CD4-positive, CD25-positive, alpha-beta regulatory T cell (primary cell): ENCODE results near the gene ARPC5. TPM values are rescaled to one million over a fixed set of nuclear protein-coding genes. Genes with fewer than 3 reads are reported as not detected.

Experiments
- ATAC-seq, 2 donors: fragments of 150-1000 bp; cut with Tn5 transposase; one replicate each; pipeline ENCODE4 v1.10.0; 2021; ENCODE audit warnings: low read depth in 2 of 2, moderate number of reproducible peaks in 2 of 2, moderate library complexity in 1 of 2
- DNase-seq, 3 donors: peaks; one replicate each; pipeline versions ENCODE4 v3.0.0 to v3.0.0-alpha.2; 2012 to 2022; ENCODE audit warnings: mixed read lengths in 1 of 3
- H3K27ac ChIP-seq: one replicate; pipeline ENCODE4 v1.7.0; 2013; ENCODE audit warnings: mild to moderate bottlenecking, low read length; ENCODE audit not compliant: insufficient read depth, poor library complexity, severe bottlenecking
- H3K27me3 ChIP-seq: one replicate; pipeline ENCODE4 v1.7.0; 2013; ENCODE audit warnings: low read length; ENCODE audit not compliant: control insufficient read depth, insufficient read depth
- H3K36me3 ChIP-seq: one replicate; pipeline ENCODE4 v1.7.0; 2013; ENCODE audit warnings: mild to moderate bottlenecking, low read length, moderate library complexity; ENCODE audit not compliant: control insufficient read depth, insufficient read depth
- H3K4me1 ChIP-seq: 2 replicates; pipeline ENCODE4 v1.7.0; 2013; ENCODE audit warnings: mild to moderate bottlenecking, low read length; ENCODE audit not compliant: insufficient read depth, control insufficient read depth, poor library complexity, severe bottlenecking
- H3K4me3 ChIP-seq: one replicate; pipeline ENCODE4 v1.7.0; 2013; ENCODE audit warnings: low read depth, mild to moderate bottlenecking, low read length, moderate library complexity
- H3K9me3 ChIP-seq, 2 experiments: 1 replicate in 1 of 2; 2 replicates in 1 of 2; pipeline ENCODE4 v1.7.0; 2013; ENCODE audit warnings: low read length in 2 of 2, mild to moderate bottlenecking in 1 of 2, moderate library complexity in 1 of 2; ENCODE audit not compliant: control insufficient read depth in 2 of 2
- H3K27ac Mint-ChIP-seq, 3 donors: one replicate each; pipeline ENCODE4 v1.8.0; 2020 to 2022; ENCODE audit warnings: mild to moderate bottlenecking in 3 of 3, mixed read lengths in 3 of 3, moderate library complexity in 2 of 3
- H3K27me3 Mint-ChIP-seq: one replicate; pipeline ENCODE4 v1.8.0; 2022; ENCODE audit warnings: mild to moderate bottlenecking, mixed read lengths
- H3K36me3 Mint-ChIP-seq: one replicate; pipeline ENCODE4 v1.8.0; 2020; ENCODE audit warnings: mixed read lengths
- H3K4me1 Mint-ChIP-seq, 4 donors: one replicate each; pipeline ENCODE4 v1.8.0; 2020 to 2022; ENCODE audit warnings: mixed read lengths in 4 of 4, mild to moderate bottlenecking in 1 of 4
- H3K4me3 Mint-ChIP-seq, 4 donors: one replicate each; pipeline ENCODE4 v1.8.0; 2020 to 2022; ENCODE audit warnings: mild to moderate bottlenecking in 4 of 4, mixed read lengths in 4 of 4, moderate library complexity in 3 of 4
- H3K9me3 Mint-ChIP-seq, 7 donors: one replicate each; pipeline ENCODE4 v1.8.0; 2020 to 2022; ENCODE audit warnings: mixed read lengths in 7 of 7, mild to moderate bottlenecking in 3 of 7, moderate library complexity in 2 of 7
- polyA plus RNA-seq, 4 donors: library from polyadenylated mRNA; unstranded; fragments of 300-500 nt; fragmentation: Illumina TruSeq; gene quantifications; one replicate each; pipeline ENCODE4 v1.2.3, GENCODE V29; 2021
- total RNA-seq: library from RNA; stranded (reverse); gene quantifications from one replicate; pipeline ENCODE4 v1.2.3, GENCODE V29; 2022

ARPC5 gene
- total and polyA plus RNA-seq, 5 donors from 2014 or later = 76.3 to 541 (median 387) TPM

DNA sequence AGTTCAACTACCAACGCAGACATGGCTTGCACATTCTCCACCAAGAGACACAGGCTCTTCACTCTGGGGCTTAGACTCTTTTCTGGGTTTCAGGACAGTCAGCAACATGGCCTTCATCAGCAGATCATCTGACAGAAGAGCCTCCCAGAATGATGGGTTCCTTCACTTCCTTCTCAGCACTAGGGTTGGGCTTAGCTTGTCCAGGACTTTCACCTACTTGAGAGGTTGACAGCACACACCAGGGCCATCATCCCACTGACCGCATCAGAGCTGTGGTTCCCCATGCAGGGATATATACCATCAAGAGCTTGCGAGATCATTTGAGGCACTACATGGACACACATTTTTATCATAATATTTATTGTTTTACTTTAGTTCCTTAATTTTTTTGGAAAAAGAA is 34.9 kb downstream of the ARPC5 start:
- Histone ChIP-seq H3K36me3 (no peaks in the 10 kb centered on the region), H3K4me1 (no peaks in the 10 kb centered on the region), H3K4me3 (no peak overlapping the region), H3K27ac (no peak overlapping the region), H3K27me3 (no peaks in the 10 kb centered on the region), H3K9me3 (no peaks in the 10 kb centered on the region)
- Mint-ChIP-seq H3K27me3 (peaks cover 34% of the 10 kb centered on the region), H3K27ac (no peak overlapping the region), H3K9me3 (no peaks in the 10 kb centered on the region), H3K4me3 (no peak overlapping the region), H3K4me1 (no peaks in the 10 kb centered on the region), H3K36me3 (no peaks in the 10 kb centered on the region)
- DNase-seq (no peak), ATAC-seq (no peak)

- Mint-ChIP-seq H3K9me3 (no peaks in the 10 kb centered on the region), H3K4me3 (no peak overlapping the region), H3K36me3 (no peaks in the 10 kb centered on the region), H3K27me3 (peaks cover 30% of the 10 kb centered on the region), H3K27ac (no peak overlapping the region), H3K4me1 (no peaks in the 10 kb centered on the region)
- DNase-seq = peak in 1 of 3 donors; percentile 6
- H3K4me3 ChIP-seq = no peak overlapping the region
- no peaks in the 10 kb centered on the region for H3K9me3 ChIP-seq
- H3K36me3 ChIP-seq = no peaks in the 10 kb centered on the region
- no peak for ATAC-seq
- H3K27ac ChIP-seq = no peak overlapping the region
- no peaks in the 10 kb centered on the region for H3K27me3 ChIP-seq
- H3K4me1 ChIP-seq = no peaks in the 10 kb centered on the region
These were observed 35.4 kb downstream of the ARPC5 start for GRCh38 chr1:183600136-183600535.

DNA sequence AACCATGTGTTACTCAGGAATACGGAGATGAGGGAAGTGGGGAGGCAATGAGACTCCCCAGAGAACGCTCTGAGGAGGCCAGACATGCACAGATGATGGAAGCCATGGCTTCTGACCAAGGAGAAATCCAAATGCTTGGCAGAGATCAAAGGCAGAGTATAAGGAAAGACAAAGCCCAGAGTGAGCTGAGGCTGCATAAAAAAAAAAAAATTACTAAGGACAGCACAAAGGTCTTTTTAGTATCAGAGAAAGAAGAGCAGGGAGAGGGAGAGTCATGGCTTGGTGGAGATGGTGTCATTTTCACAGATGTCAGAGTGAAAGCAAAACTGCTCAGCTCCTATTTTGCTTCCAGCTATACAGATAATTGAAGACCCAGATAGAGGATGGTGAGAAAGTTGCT is 37.2 kb downstream of the ARPC5 start:
- DNase-seq (peak in 1 of 3 donors; percentile 34), ATAC-seq (no peak)
- Histone ChIP-seq H3K27me3 (no peaks in the 10 kb centered on the region), H3K27ac (no peak overlapping the region), H3K9me3 (no peaks in the 10 kb centered on the region), H3K36me3 (no peaks in the 10 kb centered on the region), H3K4me1 (no peaks in the 10 kb centered on the region), H3K4me3 (no peak overlapping the region)
- H3K27me3 Mint-ChIP-seq = peaks cover 25% of the 10 kb centered on the region
- H3K27ac Mint-ChIP-seq = no peak overlapping the region
- no peaks in the 10 kb centered on the region for H3K9me3 Mint-ChIP-seq
- H3K4me1 Mint-ChIP-seq = no peaks in the 10 kb centered on the region
- H3K36me3 Mint-ChIP-seq = no peaks in the 10 kb centered on the region
- H3K4me3 Mint-ChIP-seq = no peak overlapping the region

DNA sequence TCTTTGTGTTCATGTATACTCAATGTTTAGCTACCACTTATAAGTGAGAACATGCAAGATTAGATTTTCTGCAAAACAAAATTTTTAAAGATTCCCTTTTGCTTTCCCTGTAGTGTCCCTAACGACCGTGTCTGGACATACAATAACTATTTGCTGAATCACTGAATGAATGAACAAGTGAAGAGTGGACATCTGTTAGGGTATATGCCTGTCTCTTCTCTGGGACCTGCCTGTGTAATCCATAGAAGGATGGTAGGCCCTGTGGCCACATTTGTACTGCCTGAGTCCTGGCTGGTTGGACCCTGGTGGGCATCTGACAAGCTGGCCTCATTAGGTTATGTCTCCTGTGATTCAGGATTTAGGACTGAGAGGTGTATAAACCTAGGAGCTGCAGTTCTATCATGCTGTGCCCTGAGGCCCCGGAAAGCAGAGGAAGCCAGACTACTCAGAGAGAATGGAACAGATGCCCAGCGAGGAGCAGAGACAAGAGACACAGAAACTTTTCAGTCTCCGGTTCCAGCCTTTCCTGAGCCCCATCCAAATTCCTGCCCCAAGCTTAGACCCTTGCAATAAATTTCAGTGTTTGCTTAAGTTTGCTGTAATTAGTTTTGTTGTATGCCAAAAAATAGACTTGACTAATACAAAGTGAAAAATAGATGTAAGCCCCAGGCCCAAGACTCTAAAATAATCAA is 37.8 kb downstream of the ARPC5 start:
- Mint-ChIP-seq H3K4me3 (no peak overlapping the region), H3K27ac (no peak overlapping the region)
- H3K27ac ChIP-seq = no peak overlapping the region

DNA sequence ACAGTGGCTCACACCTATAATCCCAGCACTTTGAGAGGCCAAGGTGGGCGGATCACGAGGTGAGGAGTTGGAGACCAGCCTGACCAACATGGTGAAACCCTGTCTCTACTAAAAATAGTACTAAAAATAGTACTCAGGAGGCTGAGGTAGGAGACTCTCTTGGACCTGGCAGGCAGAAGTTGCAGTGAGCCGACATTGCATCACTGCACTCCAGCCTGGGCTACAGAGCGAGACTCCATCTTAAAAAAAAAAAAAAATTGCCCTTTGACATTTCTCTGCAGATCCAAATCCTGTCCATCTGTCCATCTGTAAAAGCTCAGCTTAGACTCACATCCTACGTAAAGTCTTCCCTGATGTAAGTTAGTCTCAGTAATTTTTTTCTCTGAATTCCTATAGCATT is 39.1 kb downstream of the ARPC5 start:
- no peaks in the 10 kb centered on the region for H3K27me3 ChIP-seq
- no peak overlapping the region for H3K27ac ChIP-seq
- no peak overlapping the region for H3K27ac Mint-ChIP-seq
- H3K4me1 ChIP-seq = no peaks in the 10 kb centered on the region
- H3K9me3 ChIP-seq = no peaks in the 10 kb centered on the region
- no peaks in the 10 kb centered on the region for H3K4me1 Mint-ChIP-seq
- H3K36me3 ChIP-seq = no peaks in the 10 kb centered on the region
- no peak overlapping the region for H3K4me3 Mint-ChIP-seq
- no peaks in the 10 kb centered on the region for H3K36me3 Mint-ChIP-seq
- no peaks in the 10 kb centered on the region for H3K9me3 Mint-ChIP-seq
- ATAC-seq (no peak), DNase-seq (no peak)
- H3K27me3 Mint-ChIP-seq = peaks cover 9% of the 10 kb centered on the region
- H3K4me3 ChIP-seq = no peak overlapping the region

More for the DNA sequence above, 37.8 kb downstream of the ARPC5 start:
- DNase-seq (no peak), ATAC-seq (no peak)
- H3K4me1 ChIP-seq = no peaks in the 10 kb centered on the region
- Mint-ChIP-seq H3K9me3 (no peaks in the 10 kb centered on the region), H3K27me3 (peaks cover 19% of the 10 kb centered on the region), H3K36me3 (no peaks in the 10 kb centered on the region), H3K4me1 (no peaks in the 10 kb centered on the region)
- H3K4me3 ChIP-seq = no peak overlapping the region
- no peaks in the 10 kb centered on the region for H3K36me3 ChIP-seq
- no peaks in the 10 kb centered on the region for H3K9me3 ChIP-seq
- H3K27me3 ChIP-seq = no peaks in the 10 kb centered on the region

DNA sequence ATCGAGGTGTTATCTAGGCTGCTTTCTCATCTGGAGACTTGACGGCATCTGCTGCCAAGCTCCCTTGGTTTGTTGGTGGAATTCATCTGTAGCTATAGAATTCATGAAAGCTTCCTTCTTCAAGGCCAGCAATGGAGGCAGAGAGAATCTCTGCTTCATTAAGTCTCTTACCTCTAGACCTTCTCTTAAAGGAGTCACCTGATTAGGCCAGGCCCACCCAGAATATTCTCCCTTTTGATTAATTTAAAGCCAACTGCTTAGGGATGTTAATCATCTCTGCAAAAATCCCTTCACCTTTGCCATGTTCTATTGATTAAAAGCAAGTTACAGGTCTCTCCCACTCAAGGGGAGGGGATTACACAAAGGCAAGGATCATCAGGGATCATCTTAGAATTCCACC is 40.0 kb downstream of the ARPC5 start:
- H3K36me3 ChIP-seq = no peaks in the 10 kb centered on the region
- H3K27me3 Mint-ChIP-seq = peaks cover under 1% of the 10 kb centered on the region
- DNase-seq (no peak), ATAC-seq (no peak)
- no peaks in the 10 kb centered on the region for H3K27me3 ChIP-seq
- H3K27ac Mint-ChIP-seq = no peak overlapping the region
- H3K9me3 Mint-ChIP-seq = no peaks in the 10 kb centered on the region
- no peak overlapping the region for H3K4me3 ChIP-seq
- no peaks in the 10 kb centered on the region for H3K9me3 ChIP-seq
- no peak overlapping the region for H3K4me3 Mint-ChIP-seq
- no peak overlapping the region for H3K27ac ChIP-seq
- H3K36me3 Mint-ChIP-seq = no peaks in the 10 kb centered on the region
- peaks cover 0 to 7% (median 6%) of the 10 kb centered on the region in 4 donors for H3K4me1 Mint-ChIP-seq
- H3K4me1 ChIP-seq = peaks cover 1% of the 10 kb centered on the region

GRCh38 chr1:183593356-183593755 is 42.2 kb downstream of the ARPC5 start:
- Histone ChIP-seq H3K9me3 (no peaks in the 10 kb centered on the region), H3K27ac (no peak overlapping the region), H3K4me1 (peaks cover 21% of the 10 kb centered on the region), H3K36me3 (no peaks in the 10 kb centered on the region), H3K4me3 (no peak overlapping the region), H3K27me3 (no peaks in the 10 kb centered on the region)
- ATAC-seq (peak in 1 of 2 donors; percentile 22), DNase-seq (no peak)
- Mint-ChIP-seq H3K4me1 (peaks cover 6 to 27% (median 23%) of the 10 kb centered on the region in 4 donors), H3K27me3 (no peaks in the 10 kb centered on the region), H3K36me3 (no peaks in the 10 kb centered on the region), H3K4me3 (no peak overlapping the region), H3K9me3 (no peaks in the 10 kb centered on the region), H3K27ac (no peak overlapping the region)

- H3K36me3 Mint-ChIP-seq = no peaks in the 10 kb centered on the region
These were observed 42.9 kb downstream of the ARPC5 start for GRCh38 chr1:183592733-183593132.

More at GRCh38 chr1:183592733-183593132, 42.9 kb downstream of the ARPC5 start:
- Mint-ChIP-seq H3K27ac (no peak overlapping the region), H3K4me3 (no peak overlapping the region), H3K4me1 (peaks cover 10 to 31% (median 25%) of the 10 kb centered on the region in 4 donors), H3K27me3 (no peaks in the 10 kb centered on the region), H3K9me3 (no peaks in the 10 kb centered on the region)
- H3K27ac ChIP-seq = no peak overlapping the region
- H3K9me3 ChIP-seq = no peaks in the 10 kb centered on the region
- no peak for DNase-seq
- H3K36me3 ChIP-seq = no peaks in the 10 kb centered on the region
- peaks cover 21% of the 10 kb centered on the region for H3K4me1 ChIP-seq
- H3K4me3 ChIP-seq = no peak overlapping the region
- ATAC-seq = no peak
- H3K27me3 ChIP-seq = no peaks in the 10 kb centered on the region
